Skeletal muscle satellite cell (primary cell): ENCODE measurements around the gene INTS15.

Experiments used
- H3K27me3 ChIP-seq: 2 replicates; pipeline ENCODE4 v1.7.0; 2013; ENCODE audit warnings: low read length; ENCODE audit not compliant: control insufficient read depth, insufficient read depth
- H3K36me3 ChIP-seq: 2 replicates; pipeline ENCODE4 v1.7.0; 2013; ENCODE audit warnings: mild to moderate bottlenecking, control low read depth, low read length; ENCODE audit not compliant: insufficient read depth
- H3K4me1 ChIP-seq: 2 replicates; pipeline ENCODE4 v1.7.0; 2013; ENCODE audit warnings: low read length; ENCODE audit not compliant: control insufficient read depth, insufficient read depth
- H3K4me2 ChIP-seq: 2 replicates; pipeline ENCODE4 v1.7.0; 2013; ENCODE audit warnings: mild to moderate bottlenecking, low read length
- H3K4me3 ChIP-seq: 2 replicates; pipeline ENCODE4 v1.7.0; 2013; ENCODE audit warnings: low read length
- H3K9ac ChIP-seq: 2 replicates; pipeline ENCODE4 v1.7.0; 2013; ENCODE audit warnings: mild to moderate bottlenecking, low read depth, low read length, moderate library complexity
- H3K9me3 ChIP-seq: replicated peaks from 2 replicates; pipeline ENCODE4 v1.7.0; 2013; ENCODE audit warnings: mild to moderate bottlenecking, control low read depth, low read length

INTS15 gene

DNA sequence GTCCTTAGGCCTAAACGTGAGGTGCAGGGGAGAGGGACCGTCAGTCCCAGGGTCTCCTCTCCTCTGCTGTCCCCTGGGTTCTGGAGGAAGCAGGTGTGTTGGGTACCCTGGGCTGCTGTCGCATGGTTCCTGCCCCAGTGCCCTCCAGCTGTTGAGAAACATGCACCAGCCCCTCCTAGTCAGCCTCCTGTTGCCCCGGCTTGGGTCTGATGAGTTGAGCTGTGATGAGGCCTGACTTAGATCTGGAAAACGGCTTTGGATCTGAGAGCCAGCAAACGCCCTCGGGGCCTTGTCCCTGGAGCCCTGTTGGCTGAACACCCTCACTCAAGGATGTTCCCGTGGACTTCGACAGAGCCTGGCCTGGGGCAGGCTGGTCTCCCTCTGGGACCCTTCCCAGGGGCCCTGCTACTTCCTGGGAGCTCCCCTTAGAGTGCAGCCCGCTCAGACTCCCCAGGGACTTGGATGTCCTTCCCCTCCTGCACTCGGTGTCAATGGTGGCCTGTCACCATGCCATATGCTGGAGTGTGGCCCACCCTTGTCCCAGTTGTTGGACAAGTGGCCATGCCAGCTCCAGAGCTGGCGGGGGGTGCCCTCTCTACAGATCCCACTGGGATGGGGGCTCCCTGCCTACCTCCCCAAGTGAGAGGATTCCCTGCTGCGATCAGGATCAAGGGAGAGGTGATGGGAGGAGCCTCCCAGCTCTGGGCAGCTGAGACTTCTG is 59.6 kb downstream of the INTS15 start:
- Histone ChIP-seq H3K36me3 (peaks cover 70% of the 10 kb centered on the region), H3K4me2 (no peak overlapping the region), H3K4me1 (no peaks in the 10 kb centered on the region), H3K27me3 (no peaks in the 10 kb centered on the region), H3K9ac (no peak overlapping the region), H3K4me3 (no peak overlapping the region), H3K9me3 (peaks cover 12% of the 10 kb centered on the region)

DNA sequence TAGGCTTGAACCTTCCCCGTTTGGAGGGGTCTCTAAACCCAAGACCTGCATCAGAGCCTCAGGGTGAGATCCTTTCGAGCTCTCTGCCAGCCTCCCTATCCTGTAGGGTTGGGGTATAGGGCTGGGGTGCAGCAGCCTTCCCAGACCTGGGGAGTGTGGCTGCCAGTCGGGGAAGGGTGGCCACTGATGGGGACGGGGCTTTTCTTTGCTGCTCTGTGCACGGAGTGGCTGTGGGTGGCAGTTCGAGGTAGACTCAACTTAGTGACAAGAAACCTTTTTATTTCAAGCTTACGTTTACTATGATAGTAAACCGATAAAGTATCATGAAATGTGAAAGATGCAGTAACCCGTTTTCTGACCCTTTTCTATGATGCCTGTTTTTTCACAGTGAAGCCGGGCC is 60.3 kb downstream of the INTS15 start:
- peaks cover 12% of the 10 kb centered on the region for H3K9me3 ChIP-seq
- no peaks in the 10 kb centered on the region for H3K27me3 ChIP-seq
- H3K9ac ChIP-seq = no peak overlapping the region
- no peaks in the 10 kb centered on the region for H3K4me1 ChIP-seq
- no peak overlapping the region for H3K4me3 ChIP-seq
- H3K36me3 ChIP-seq = peaks cover 70% of the 10 kb centered on the region
- no peak overlapping the region for H3K4me2 ChIP-seq

DNA sequence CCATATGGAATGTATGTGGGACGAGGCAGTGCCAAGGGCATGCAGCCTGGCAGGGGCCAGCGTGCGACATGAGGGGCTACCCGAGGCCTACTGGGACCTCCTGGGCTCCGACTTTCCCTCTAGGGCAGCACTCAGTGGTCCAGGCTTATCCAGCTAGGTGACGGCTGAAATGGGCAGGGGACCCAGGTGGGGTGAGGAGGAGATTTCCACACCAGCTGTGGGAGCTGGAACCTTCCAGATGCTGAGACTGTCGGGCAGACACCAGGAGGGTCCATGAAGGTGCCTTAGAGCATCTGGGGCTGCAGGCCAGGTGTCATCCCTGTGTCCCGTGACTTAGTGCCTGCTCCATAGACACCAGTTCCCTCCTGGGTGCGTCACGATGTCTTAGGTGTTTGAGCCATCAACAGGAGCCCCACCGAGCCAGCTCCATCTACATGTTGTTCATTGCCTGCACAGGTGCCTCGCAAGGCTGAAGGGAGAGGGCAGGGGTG is 60.7 kb downstream of the INTS15 start:
- peaks cover 12% of the 10 kb centered on the region for H3K9me3 ChIP-seq
- H3K4me1 ChIP-seq = no peaks in the 10 kb centered on the region
- H3K27me3 ChIP-seq = no peaks in the 10 kb centered on the region
- no peak overlapping the region for H3K9ac ChIP-seq
- H3K4me3 ChIP-seq = no peak overlapping the region
- H3K4me2 ChIP-seq = no peak overlapping the region
- H3K36me3 ChIP-seq = peaks cover 74% of the 10 kb centered on the region

DNA sequence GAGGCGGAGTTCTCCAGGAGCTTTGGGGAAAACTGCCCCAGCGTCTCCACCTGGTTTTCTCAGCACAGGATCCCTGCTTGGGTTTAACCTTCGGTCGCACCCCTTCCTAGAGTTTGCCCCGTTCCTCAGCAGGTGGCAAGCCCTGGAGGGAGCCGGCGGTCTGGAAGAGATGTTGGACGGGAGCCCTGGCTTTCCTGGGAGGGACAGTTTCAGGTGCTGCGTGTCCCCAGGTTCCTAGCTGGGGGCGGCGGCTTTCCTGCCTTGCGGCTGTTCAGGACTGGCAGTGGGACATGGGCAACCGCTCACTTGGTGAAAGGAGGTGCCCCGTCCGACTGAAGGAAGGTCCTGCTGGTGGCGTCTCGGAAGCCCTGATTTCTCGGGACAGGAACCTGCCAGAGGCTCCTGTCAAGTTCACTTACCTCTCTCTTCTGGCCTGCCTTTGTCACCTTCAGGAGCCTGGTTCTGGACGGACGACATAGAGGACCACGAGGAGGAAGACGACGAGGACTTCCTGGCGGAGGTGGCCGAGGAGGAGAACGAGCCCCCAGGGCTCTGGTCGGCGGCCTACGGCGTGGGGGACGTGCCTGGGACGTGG is 62.1 kb downstream of the INTS15 start:
- Histone ChIP-seq H3K9me3 (peaks cover 12% of the 10 kb centered on the region), H3K4me3 (no peak overlapping the region), H3K4me1 (no peaks in the 10 kb centered on the region), H3K27me3 (no peaks in the 10 kb centered on the region), H3K36me3 (peaks cover 68% of the 10 kb centered on the region), H3K9ac (no peak overlapping the region), H3K4me2 (no peak overlapping the region)

- peaks cover 68% of the 10 kb centered on the region for H3K36me3 ChIP-seq
- no peaks in the 10 kb centered on the region for H3K4me1 ChIP-seq
- no peaks in the 10 kb centered on the region for H3K27me3 ChIP-seq
- no peak overlapping the region for H3K9ac ChIP-seq
- no peak overlapping the region for H3K4me2 ChIP-seq
- H3K9me3 ChIP-seq = peaks cover 12% of the 10 kb centered on the region
- no peak overlapping the region for H3K4me3 ChIP-seq
Measured at GRCh38 chr7:6652446-6653011, 62.7 kb downstream of the INTS15 start.

DNA sequence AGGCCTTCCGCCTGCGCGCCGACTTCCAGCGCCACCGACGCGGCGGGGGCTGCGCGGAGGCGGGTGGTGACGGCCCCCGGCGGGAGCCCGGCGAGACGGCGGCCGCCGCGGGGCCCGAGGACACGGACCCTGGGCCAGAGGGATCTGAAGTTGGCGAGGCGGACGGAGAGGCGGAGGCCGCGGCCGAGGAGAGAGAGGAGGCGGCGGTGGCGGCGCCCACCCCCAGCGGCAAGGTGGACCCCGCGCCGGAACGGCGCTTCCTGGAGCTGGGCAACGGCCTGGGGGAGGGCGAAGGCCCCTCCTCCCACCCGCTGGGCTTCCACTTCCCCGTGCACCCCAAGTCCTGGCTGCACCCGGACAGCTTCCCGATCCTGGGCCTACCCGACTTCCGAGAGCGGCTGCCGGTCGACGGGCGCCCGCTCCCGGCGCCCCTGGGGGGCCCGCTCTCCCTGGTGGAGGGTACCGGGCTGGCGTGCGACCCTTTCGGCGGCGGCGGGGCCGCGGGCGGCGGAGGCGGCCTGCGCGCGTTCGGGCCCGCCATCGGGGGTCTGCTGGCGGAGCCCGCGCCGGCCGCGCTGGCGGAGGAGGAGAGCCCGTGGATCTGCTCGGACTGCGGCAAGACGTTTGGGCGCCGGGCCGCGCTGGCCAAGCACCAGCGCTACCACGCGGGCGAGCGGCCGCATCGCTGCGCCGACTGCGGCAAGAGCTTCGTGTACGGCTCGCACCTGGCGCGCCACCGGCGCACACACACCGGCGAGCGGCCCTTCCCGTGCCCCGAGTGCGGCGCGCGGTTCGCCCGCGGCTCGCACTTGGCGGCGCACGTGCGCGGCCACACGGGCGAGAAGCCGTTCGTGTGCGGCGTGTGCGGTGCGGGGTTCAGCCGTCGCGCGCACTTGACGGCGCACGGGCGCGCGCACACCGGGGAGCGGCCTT is 63.5 kb downstream of the INTS15 start:
- no peaks in the 10 kb centered on the region for H3K4me1 ChIP-seq
- H3K36me3 ChIP-seq = peaks cover 66% of the 10 kb centered on the region
- no peak overlapping the region for H3K4me3 ChIP-seq
- no peaks in the 10 kb centered on the region for H3K27me3 ChIP-seq
- H3K9ac ChIP-seq = no peak overlapping the region
- H3K4me2 ChIP-seq = no peak overlapping the region
- peaks cover 12% of the 10 kb centered on the region for H3K9me3 ChIP-seq

DNA sequence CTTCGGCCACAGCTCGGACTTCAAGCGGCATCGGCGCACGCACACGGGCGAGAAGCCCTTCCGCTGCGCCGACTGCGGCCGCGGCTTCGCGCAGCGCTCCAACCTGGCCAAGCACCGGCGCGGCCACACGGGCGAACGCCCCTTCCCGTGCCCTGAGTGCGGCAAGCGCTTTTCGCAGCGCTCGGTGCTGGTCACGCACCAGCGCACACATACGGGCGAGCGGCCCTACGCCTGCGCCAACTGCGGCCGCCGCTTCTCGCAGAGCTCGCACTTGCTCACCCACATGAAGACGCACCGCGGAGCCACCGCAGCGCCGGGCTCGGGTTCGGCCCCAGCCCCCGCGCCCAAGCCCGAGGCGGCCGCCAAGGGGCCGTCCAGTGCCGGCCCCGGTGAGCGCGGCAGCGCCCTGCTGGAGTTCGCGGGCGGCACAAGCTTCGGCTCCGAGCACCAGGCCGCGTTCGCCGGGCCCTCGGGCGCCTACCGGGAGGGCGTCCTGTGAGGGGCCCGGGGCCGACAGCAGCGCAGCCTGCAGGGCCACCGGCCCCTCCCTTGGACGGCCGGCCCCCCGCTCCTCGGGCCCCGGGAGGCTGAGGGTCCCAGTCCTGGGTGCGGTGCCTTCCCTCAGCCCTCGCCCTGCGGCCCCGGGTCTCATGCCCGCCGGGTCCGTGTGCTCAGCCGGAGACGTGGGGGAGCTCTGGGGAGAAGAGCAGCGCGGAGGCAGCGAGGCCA is 64.5 kb downstream of the INTS15 start:
- Histone ChIP-seq H3K36me3 (peaks cover 57% of the 10 kb centered on the region), H3K4me2 (no peak overlapping the region), H3K9ac (no peak overlapping the region), H3K9me3 (peaks cover 12% of the 10 kb centered on the region), H3K27me3 (no peaks in the 10 kb centered on the region), H3K4me3 (no peak overlapping the region), H3K4me1 (no peaks in the 10 kb centered on the region)

GRCh38 chr7:6654842-6655610 is 65.2 kb downstream of the INTS15 start:
- peaks cover 50% of the 10 kb centered on the region for H3K36me3 ChIP-seq

DNA sequence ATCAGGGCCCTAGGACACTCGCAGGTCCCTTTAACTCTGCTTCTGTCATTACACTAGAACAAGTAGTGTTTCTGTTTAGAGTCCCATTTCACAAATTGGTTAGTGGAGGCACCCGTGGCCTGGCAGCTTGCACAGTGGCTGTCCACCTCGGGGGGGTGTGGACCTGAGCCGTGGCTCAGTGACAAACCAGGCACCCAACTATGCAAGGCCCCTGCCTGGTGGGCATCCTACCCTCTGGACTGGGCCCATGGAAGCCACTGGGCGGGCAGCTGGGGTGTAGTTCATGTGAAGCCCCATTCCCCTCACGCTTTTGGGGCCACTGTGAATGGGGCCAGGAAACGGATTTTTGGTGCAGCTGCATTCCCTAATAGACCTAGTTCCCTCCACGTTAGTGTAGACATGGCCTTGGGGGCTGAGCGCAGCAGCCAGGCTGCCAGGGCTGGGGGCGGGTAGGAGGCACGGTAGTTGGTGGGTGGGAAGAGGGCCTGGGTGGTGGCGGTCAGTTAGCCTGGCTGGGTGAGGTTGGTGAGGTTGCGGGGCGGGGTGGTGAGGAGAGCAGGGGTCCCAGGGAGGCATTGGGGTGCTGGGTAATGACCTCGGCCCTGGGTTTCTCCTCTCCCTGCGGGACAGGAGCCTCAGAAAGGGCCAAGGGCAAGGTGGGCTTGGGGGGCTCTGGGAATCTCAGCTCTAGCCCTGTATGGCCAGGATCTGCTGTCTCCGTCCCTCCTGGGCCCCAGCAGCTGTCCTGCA is 66.0 kb downstream of the INTS15 start:
- H3K9me3 ChIP-seq = peaks cover 8% of the 10 kb centered on the region
- H3K9ac ChIP-seq = no peak overlapping the region
- no peaks in the 10 kb centered on the region for H3K4me1 ChIP-seq
- no peak overlapping the region for H3K4me3 ChIP-seq
- H3K27me3 ChIP-seq = no peaks in the 10 kb centered on the region
- H3K36me3 ChIP-seq = peaks cover 42% of the 10 kb centered on the region
- H3K4me2 ChIP-seq = no peak overlapping the region

More at GRCh38 chr7:6654842-6655610, 65.2 kb downstream of the INTS15 start:
- Histone ChIP-seq H3K27me3 (no peaks in the 10 kb centered on the region), H3K9ac (no peak overlapping the region), H3K9me3 (peaks cover 11% of the 10 kb centered on the region), H3K4me2 (no peak overlapping the region), H3K4me3 (no peak overlapping the region), H3K4me1 (no peaks in the 10 kb centered on the region)

DNA sequence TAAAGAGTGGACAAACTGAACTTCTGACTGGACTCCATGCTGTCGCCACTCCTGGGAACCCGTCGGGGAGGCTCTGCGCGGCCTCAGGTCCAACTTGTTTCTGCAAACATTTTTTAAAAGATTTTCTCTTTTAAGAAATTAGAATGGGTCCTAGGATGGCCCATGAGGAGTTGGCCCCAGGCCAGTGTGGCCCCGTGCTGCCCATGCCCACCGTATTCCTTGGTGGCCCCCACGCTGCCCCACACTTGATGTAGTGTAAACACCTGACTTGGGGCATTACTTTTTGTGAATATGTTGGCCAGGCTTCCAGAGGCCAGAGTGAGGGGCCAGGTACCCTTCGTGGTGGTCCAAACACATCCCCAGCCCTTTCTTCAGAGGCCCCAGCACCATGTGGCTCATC is 66.6 kb downstream of the INTS15 start:
- Histone ChIP-seq H3K4me1 (no peaks in the 10 kb centered on the region), H3K9ac (no peak overlapping the region), H3K36me3 (peaks cover 39% of the 10 kb centered on the region), H3K4me2 (no peak overlapping the region), H3K27me3 (no peaks in the 10 kb centered on the region), H3K9me3 (peaks cover 8% of the 10 kb centered on the region), H3K4me3 (no peak overlapping the region)
